GM19455 (cell line): Measurements from ENCODE around the gene ATP10A.
"Not testable (repeated sequence)": the region's sequence is repeated elsewhere in the genome, so short reads cannot be mapped to it uniquely, and the experiment has no call there.

Experiments
- ATAC-seq: cut with Tn5 transposase; IDR thresholded peaks from one replicate; pipeline ENCODE4 v1.9.1; 2021; ENCODE audit not compliant: unreplicated experiment

ATP10A gene

DNA sequence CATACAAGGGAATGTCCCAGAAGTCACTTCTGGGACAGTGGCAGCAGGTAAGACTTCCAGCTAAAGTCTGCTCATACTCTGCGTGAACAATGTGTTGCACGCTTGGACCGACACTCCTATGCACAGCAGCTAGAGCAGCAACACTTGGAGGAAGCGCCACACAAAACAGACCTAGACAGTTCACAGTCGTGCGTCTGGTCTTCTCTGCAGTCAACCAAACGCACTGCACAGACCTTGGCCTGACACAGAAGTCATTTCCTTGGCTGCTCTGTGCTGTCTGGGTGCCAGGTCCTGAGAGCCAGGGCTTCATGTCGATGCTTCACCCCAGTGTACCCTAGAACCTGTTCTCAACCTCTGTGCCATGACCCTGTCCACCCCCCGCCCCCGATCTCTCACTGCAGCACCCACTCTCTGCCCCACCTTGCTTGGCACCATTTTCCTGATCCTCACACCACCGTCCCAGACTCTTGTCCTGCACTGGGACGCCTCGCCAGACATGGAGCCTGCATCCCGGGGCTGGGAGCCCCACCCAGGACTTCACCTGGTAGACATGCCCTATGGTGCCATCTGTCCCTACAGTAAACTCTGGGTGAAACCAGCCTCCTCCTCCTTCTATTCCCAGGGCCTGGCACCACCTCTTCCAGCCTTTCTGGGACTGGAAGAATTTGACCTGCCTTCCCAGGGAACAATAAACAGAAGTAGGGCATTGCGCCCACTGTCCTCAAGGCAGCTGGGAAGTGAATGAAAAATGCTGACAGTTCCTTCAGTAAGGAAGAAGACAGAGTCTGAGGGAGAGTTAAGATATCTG lies 3.1 kb downstream of the ATP10A start:
- ATAC-seq, result no peak

DNA sequence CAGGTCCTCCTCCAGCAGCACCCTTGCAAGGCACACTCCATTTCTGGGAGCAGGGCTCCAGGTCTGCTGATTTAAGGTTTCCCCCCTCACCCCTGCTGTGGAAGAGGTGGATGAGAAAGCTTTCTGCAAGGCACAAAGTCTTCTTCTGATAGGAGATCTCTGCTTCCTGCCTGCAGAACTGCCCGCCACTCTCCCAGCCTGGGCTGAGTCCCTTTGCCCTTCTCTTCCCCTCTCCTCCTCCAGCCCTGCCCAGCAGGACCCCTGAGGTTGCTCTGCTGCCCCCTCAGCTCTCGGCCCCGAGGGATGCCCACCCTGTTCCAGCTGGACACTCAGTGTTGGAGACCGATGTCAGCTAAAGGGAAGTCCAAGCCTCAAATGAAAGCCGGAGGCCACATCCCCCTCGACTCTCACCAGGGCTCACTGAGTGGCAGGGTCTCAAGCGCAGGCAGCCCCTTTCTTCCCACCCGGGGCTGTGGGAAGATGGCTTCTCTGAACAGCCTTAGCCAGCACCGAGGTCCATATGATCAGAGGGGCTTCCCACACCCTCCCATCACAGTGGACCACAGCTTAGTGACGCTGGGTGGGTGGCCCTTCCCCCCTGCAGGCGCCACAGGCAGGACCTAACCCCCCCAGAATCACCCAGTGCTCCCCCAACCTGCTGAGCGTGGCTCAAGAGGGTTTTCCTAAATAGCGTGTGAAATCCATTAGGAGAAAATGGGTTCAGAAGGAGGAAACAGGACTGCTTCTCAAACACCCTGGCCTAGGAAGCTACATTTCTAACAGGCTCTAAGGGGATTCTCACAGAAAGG lies 4.0 kb downstream of the ATP10A start:
- no peak for ATAC-seq

DNA sequence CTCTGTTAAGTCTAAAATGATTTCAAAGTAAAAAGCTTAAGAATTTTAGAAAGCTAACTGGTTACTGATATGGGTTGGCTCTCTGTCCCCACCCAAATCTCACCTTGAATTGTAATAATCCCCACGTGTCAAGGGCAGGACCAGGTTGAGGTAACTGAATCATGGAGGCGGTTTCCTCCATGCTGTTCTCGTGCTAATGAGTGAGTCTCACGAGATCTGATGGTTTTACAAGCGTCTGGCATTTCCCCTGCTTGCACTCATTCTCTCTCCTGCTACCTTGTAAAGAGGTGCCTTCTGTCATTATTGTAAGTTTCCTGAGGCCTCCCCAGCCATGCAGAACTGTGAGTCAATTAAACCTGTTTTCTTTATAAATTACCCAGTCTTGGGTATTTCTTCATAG lies 7.1 kb downstream of the ATP10A start:
- ATAC-seq, result not testable (repeated sequence)

DNA sequence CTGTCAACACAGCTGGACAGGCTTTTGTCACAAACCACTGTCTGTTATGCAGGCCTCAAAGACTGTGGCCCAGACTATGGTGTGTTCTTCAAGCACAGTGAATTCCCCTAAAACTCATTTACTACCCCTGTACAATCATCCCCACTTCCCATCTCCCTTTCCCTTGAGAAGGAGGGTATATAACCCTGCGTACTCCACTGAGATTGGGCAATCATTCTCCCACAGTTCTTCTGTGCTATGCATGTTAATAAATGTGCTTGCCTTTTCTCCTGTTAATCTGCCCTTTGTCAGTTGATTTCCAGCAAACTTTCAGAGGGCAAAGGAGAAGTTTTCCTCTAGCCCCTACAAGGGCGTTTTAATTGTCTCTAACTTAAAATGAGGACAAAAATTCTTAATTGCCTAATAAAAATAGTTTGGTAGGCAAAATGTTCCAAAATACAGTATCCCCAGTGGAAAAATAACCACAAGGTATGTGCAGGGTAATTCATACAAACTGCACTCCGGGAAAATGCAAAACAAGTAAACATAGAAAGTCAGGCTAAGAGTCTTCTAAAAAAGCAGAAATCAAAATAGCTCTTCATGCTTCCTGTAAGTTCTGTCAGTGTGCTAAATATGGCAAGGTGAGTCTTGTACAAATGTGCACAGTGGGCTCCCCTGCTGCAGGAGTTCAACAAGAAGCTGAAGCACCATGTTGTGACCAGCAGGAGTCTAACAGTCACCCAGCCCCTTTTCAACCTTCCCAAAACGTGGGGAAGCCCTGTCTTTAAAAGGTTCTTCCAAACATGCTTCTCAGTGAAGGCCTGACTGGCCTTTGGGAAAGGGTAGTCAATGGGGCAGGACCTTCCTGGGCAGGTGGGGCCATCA lies 10.2 kb downstream of the ATP10A start:
- no peak for ATAC-seq

DNA sequence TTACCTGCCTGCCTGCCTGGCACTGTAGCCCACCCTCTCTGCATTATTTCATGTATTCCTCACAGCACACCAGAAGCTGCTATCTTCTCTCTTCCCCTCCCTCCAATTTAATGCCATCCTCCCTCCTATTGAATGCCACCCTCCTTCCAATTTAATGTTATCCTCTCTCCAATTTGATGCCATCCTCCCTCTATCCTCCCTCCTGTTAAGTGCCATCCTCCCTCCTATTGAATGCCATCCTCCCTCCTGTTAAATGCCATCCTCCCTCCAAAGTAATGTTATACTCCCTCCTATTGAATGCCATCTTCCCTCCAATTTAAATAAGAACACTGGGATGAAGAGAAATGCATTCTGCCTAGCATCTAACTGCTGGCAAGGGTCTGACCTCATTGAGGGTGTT lies 11.1 kb downstream of the ATP10A start:
- ATAC-seq, result no peak

DNA sequence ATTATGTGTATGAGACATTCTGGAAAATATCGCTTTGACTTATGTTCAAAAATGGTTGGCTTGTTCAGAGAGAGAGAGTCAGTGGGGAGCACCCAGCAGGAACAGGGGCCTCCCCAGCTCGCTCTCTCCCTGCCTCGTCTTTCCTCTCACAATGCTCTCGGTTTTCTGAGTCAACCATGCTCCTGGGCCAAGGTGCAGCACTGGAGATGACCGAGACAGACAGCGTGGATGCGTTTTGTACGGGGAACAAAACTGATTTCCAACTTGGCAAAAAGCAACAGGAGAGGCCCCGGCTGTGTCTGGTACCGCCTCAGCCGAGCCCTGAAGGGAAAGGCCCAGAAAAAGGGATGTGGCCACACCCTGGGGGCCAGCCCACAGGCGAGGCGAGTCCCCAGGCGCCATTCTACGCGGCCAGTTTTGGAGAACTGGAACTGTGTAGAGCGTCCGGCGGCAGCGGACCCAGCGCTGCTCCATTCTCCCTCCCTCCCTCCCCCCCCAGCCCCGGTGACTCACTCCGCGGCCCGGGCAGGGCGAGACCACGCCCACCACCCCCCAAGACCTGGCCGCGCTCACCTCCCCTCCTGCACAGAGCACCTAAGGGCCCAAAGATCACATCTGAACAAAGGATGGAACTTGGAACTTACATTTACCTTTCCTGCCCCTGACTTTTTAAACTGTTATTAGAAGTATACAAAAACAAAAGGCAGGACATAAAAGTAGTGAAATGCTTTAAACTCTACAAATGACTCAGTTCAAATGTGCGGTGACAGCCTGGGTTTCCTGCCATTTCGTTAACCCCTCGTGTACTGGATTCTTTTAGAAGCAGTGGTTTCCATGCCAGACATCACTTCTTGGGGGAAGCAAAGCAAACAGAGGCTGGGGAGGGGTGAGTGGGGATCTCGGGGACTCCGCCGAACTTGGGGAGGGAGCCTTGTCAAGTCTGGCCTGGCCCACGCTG lies 12.7 kb downstream of the ATP10A start:
- peak; percentile 76 for ATAC-seq

DNA sequence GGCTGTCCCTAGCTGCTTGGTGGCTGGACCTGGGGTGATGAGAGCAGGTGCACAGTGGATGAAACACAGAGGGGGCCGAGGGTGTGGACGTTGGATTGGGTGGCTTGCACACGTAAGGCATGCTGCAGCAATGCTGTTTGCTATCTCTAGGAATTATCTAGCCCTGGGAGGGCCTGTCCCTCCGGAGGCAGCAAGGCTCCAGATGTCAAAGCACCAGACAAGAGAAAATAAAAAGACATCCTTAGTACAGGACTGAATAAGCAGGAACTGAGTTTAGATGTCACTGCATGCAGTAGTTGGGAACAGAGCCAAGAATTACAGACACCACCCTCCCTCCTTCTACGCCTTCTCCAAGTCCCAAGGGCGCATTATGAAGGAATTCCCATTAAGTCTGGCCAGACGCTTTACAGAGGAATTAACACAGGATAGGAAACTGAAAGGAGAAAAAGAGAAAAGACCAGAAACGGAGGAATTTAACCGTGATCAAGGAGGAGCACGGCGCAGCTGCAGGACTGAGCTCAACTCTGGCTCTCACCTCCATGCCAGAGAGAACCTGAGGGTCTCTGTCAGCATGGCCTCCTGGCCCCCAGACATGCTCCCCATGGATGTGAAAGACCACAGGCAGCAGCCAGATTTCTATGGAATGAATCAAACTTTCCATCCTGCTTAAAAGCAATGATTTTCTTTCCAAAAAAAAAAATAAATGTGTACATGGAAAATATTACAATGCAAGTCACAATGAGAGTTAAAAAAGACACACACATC lies 13.8 kb downstream of the ATP10A start:
- ATAC-seq, result no peak

DNA sequence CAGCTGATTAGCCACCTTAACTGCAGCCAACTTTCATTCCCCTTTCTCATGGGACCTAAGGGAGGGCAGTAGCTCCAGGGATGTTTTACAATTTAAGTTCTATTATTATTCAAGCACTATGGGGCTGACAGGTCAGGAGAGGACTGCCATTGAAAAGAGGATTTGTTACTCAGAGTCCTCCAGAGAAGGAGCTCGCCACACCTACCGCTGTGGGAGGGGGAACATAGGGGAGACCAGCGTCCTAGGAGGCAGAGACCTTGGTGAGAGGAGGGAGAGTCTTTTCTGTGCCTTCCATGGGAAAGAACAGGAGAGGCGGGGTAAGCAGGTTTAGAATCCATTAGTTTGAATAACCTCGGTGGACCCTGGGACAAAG lies 14.4 kb downstream of the ATP10A start:
- no peak for ATAC-seq

DNA sequence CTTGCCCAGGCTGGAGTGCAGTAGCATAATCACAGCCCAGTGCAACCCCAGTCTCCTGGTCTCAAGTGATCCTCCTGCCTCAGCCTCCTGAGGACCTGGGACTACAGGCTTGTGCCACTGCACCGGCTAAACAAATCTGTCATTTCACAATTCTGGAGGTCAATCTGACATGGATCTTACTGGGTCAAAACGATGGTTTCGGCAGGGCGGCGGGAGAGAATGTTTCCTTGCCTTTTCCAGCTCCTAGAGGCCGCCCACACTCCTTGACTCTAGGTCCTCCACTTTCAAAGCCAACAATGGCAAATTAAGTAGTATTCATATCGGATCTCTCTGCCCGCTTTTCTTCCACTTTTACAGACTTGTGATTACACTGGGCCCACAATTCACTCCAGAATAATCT lies 14.8 kb downstream of the ATP10A start:
- ATAC-seq, result no peak

DNA sequence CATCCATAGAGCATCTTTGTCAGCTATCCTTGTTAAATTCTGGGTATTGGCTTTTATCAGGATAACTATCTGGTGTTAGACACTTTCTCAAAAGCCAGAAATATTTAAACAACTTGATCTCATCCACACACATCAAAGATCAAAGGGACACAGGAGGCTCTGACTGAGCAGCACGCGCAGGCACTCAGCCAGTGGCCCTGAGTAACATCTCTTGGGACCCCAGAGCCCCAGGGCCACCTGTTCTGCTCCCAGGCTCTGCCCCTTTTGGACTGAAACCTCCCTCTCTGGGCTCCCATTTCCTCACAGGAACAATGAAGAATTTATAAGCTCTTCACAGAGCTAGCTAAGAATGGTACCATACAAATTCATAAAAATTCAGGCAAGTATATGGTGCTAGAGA lies 16.1 kb downstream of the ATP10A start:
- ATAC-seq, result no peak

DNA sequence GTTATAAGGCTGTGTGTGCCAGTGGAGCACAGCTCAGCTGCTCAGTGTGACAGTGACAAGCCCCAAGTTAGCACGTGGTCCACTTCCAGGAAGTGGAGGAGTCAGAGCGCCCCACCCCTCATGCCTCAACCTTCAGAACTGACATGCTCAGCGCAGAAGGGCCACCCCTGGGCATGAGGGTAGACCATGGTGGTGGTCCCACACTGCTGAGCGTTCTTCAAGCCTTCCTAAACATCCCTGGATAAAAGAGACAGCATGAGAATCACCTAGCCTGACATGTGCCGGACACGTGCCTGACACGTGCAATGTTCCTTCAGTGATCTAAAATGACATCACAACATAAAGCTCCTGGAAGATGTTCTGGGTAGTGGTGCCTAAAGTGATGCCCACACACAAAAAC lies 16.8 kb downstream of the ATP10A start:
- ATAC-seq, result no peak

DNA sequence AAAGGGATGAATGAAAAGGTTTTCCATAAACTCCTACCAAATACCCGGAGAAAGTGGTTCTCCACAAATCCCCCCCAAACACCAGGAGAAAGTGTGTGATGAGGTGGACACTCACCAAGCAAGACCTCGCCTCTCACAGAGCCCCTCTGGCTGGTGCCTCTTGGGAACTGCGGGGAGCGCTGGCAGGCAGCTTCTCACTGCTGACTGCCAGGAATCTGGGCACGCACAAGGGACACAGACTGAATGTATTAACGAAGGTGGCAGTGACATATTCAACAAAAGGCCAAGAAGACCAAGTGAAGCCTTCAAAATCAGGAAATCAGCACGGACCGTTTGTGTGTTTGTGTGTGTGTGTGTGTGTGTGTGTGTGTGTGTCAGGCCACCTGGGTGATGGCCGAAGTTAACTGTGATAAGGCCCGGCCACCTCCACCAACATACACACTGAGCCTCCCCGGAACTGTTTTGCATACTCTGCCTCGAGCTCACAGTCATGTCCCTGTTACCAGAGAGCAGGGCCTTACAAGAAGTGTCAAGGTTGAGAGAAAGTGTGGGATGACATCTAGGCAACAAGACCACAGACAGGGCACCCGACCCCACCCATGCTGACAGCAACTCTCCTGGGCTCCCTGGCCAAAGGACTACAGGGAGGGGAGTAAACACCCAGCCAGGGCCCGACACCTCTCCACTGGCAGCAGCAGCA lies 18.0 kb downstream of the ATP10A start:
- ATAC-seq, result no peak

DNA sequence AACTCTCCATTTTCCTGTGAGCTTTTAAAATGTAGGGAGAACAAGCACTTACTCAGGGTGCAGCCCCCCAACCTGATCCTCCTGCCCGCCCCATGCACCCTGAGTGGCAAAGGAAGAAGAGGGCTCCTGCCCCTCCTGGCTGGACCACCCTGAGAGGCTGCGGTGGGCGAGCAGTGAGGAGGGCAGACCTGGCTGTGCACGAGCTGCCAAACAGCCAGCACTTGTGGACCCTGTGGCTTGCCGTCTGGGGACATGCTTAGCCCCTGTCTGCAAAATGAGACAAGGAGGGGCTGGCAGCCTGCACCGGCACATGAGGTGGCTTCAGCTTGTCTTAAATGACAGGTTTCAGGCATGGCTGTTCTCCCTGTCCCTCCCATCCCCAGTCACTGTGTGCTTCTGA lies 18.6 kb downstream of the ATP10A start:
- no peak for ATAC-seq

DNA sequence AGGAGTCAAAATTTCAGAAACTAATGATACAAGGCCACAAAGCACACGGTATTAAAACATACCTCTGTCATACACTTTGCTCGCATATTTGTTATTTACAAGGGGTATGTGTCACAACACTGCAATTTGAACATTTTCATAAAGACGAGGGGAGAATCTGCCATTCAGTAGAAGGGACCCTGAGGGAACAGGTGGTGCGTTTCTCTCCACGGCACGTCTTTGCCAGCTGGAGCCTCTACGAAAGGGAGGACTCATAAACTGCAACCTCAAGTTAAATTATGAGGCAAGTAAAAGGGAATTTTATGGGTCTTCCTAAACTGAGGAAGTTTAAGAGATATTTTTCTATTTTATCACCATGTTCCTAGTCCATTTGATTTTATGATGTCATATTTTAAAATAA lies 19.1 kb downstream of the ATP10A start:
- ATAC-seq, result no peak

DNA sequence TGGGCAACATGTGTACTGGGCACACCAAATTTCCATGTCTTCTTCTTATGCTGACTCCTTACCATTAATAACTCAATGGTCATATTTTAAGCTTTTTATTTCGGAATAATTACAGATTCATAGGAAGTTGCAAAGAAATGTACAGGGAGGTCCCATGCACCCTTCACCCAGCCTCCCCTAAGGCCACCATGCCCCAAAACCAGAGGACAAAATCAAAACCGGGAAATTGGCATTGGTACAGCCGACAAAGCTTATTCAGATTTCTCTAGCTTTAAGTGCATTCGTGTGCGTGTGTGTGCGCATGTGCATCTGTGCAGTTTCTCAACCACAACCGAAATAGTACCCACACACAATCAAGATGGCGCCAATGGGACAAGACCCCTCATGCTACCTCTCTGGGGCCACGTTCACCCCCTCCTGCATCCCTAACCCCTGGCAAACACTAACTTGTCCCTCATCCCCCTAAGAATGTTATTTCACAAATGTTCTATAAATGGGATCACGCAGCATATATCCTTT lies 23.4 kb downstream of the ATP10A start:
- ATAC-seq, result no peak

DNA sequence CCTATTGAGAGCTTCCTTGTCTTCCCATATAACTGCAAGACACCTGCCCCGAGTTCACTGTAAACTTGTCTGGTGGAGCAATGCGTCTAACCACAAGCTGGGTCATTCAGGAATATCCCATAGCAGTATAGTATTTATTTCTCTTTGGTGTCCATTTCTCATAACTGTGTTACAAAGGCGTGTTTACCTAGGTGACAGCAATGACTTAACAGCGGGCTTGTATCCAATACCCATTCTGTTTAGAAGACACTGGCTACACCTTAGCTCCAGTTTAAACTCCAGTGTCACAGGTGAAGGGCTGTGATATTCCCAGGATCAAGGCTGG lies 24.3 kb downstream of the ATP10A start:
- ATAC-seq, result no peak

DNA sequence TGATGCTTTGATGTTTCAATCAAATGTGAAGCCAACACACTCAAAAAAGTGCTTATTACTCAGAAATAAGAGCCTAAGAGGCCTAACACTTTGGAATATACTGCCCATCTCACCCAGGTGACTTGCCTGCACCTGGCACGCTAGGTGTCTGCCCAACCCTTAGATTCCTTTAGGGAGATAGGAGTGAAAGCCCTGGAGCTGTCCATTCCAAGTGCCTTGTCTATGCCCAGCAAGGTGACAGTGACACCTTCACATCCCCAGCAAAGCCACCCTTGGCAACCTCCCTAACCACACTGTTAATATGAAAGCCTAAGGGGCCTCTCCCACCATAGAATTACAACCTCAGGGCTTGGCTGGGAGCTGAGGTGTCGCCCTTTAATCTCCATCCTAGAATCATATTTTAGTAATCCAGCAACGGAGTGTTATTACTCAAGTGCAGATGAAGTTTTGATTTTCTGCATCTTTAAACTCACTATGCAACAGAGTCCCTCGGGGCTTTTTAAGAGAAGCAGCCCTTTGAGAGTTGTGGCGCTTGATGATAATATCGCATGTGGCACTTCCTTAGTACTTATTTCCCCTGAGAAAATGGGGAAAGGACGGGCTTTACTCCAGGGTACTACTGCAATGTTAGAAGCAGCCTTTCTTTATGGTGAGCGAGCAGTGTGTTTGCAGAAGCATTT lies 24.8 kb downstream of the ATP10A start:
- no peak for ATAC-seq

DNA sequence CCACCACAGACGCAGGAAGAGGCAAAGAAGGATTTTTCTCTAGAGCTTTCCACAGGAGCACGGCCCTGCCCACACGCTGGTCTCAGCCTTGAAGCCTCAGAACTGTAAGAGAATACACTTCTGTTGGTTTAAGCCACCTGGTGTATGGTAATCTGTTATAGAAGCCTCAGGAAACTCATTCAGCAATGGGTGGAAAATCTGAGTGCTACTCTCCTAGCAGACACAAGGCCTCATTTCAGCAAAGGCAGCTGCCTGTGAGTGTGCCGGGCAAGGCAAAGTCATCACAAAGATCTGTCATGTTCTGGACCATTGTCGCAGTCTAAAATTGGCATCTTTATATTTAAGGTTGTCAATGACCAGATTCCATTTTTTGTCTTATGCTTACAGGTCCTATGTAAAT lies 31.0 kb downstream of the ATP10A start:
- ATAC-seq, result no peak
